ENCODE results near the gene MYH4. TPM values are rescaled to one million over a fixed set of nuclear protein-coding genes. Genes with fewer than 3 reads are reported as not detected.

The MYH4 gene
- total RNA-seq, 4 donors from 2014 or later, result not detected

- intact Hi-C loops (cut with DNase I), result no loop called here
- H3K27me3 ChIP-seq, result peaks cover 0 to 6% (median 0%) of the 10 kb centered on the region in 4 donors
- H3K27ac ChIP-seq (replicated peaks in 1 of 4), result no peak overlapping the region
- no peaks in the 10 kb centered on the region for H3K9me3 ChIP-seq
- H3K36me3 ChIP-seq, result no peaks in the 10 kb centered on the region
- no peak overlapping the region for H3K4me3 ChIP-seq
- no peak for DNase-seq (ENCODE audit: extremely low spot score)
- WGBS, result 83% methylated on average over 4 of the region's 4 CpGs
- no peak for TF ChIP-seq EP300 (IDR thresholded peaks at IDR 0.05)
- TF ChIP-seq CTCF (IDR thresholded peaks at IDR 0.05), result no peak
- TF ChIP-seq POLR2AphosphoS5 (IDR thresholded peaks at IDR 0.05), result no peak
- no peak for TF ChIP-seq POLR2A (IDR thresholded peaks at IDR 0.05; ENCODE audit: low read depth)
- H3K4me1 ChIP-seq, result no peaks in the 10 kb centered on the region
Observed at GRCh38 chr17:10463402-10463801, 6.0 kb downstream of the MYH4 start.

- Histone ChIP-seq H3K27ac (replicated peaks in 1 of 4) (no peak overlapping the region), H3K4me1 (no peaks in the 10 kb centered on the region), H3K27me3 (peaks cover 0 to 6% (median 0%) of the 10 kb centered on the region in 4 donors), H3K9me3 (no peaks in the 10 kb centered on the region), H3K36me3 (no peaks in the 10 kb centered on the region), H3K4me3 (no peak overlapping the region)
- TF ChIP-seq EP300 (IDR thresholded peaks at IDR 0.05) (no peak), CTCF (IDR thresholded peaks at IDR 0.05) (no peak), POLR2AphosphoS5 (IDR thresholded peaks at IDR 0.05) (no peak)
- 74% methylated on average over 4 of the region's 4 CpGs for WGBS
- intact Hi-C loops (cut with DNase I), result no loop called here
- DNase-seq (ENCODE audit: extremely low spot score), result no peak
Observed at GRCh38 chr17:10460062-10460461, 9.3 kb downstream of the MYH4 start.

DNA sequence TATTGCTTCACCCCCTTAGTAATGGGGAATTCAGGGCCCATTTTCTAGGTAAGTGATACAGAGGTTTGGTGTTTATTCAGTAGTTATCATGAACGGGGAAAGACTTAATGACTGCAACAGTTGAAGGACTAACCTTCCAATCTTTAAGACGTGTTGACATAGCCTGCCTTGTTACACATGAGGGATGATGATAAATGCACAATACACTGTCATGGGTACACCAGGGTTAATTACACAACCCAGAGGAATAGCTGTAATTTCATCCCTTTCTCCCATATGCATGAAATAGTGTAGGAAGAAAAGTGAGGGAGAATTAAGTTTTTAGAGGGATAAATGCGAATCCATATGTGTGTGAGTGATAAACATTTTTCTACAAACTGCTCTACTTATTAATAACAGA lies 10.7 kb downstream of the MYH4 start:
- Histone ChIP-seq H3K9me3 (no peaks in the 10 kb centered on the region), H3K4me1 (no peaks in the 10 kb centered on the region), H3K36me3 (no peaks in the 10 kb centered on the region), H3K27ac (replicated peaks in 1 of 4) (no peak overlapping the region), H3K4me3 (no peak overlapping the region), H3K27me3 (peaks cover 0 to 6% (median 0%) of the 10 kb centered on the region in 4 donors)
- intact Hi-C loops (cut with DNase I), result no loop called here
- 56% methylated on average over 3 of the region's 3 CpGs for WGBS
- TF ChIP-seq POLR2AphosphoS5 (IDR thresholded peaks at IDR 0.05), result no peak
- TF ChIP-seq EP300 (IDR thresholded peaks at IDR 0.05), result no peak
- no peak for TF ChIP-seq POLR2A (IDR thresholded peaks at IDR 0.05; ENCODE audit: low read depth)
- TF ChIP-seq CTCF (IDR thresholded peaks at IDR 0.05), result no peak
- DNase-seq (ENCODE audit: extremely low spot score), result no peak

DNA sequence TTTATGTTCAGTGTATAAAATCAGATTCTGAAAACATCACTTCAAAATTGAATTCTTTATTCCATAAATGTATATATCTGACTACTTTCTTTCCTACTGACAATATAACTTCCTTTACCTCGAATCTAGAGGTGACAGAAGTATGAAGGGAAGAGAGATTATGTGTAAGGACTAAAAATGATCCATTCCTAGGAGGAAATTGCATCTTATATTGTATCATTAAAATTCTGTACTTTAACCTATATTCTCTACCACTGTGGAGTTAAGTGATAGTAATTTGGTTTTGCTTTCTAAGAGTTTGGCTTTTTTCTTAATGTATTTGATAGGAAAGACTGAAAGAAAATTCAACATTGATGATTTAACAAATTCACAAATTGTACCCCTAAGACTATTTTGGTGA lies 11.4 kb downstream of the MYH4 start:
- Histone ChIP-seq H3K9me3 (no peaks in the 10 kb centered on the region), H3K27ac (replicated peaks in 1 of 4) (no peak overlapping the region), H3K36me3 (no peaks in the 10 kb centered on the region), H3K4me1 (no peaks in the 10 kb centered on the region), H3K4me3 (no peak overlapping the region), H3K27me3 (peaks cover 0 to 6% (median 0%) of the 10 kb centered on the region in 4 donors)
- no peak for DNase-seq (ENCODE audit: extremely low spot score)
- WGBS, result 8% methylated on average over 1 of the region's 1 CpG
- no peak for TF ChIP-seq CTCF (IDR thresholded peaks at IDR 0.05)
- TF ChIP-seq EP300 (IDR thresholded peaks at IDR 0.05), result no peak
- TF ChIP-seq POLR2A (IDR thresholded peaks at IDR 0.05; ENCODE audit: low read depth), result no peak
- TF ChIP-seq POLR2AphosphoS5 (IDR thresholded peaks at IDR 0.05), result no peak
- intact Hi-C loops (cut with DNase I), result no loop called here
